Choroid plexus epithelial cell (primary cell): ENCODE results near the gene UBE2I.

Experiments
- DNase-seq: peaks from one replicate; pipeline ENCODE4 v3.0.0-alpha.2; 2010; ENCODE audit warnings: low read depth
- H3K4me3 ChIP-seq: 2 replicates; pipeline ENCODE4 v1.5.1; 2011; ENCODE audit warnings: low read depth, mild to moderate bottlenecking, control low read depth, low read length, moderate library complexity
- CTCF ChIP-seq: conservative IDR thresholded peaks from 2 replicates; pipeline ENCODE4 v1.5.1; 2011; ENCODE audit warnings: low read depth, mild to moderate bottlenecking, control low read depth, inconsistent platforms, low read length, moderate library complexity

The UBE2I gene

DNA sequence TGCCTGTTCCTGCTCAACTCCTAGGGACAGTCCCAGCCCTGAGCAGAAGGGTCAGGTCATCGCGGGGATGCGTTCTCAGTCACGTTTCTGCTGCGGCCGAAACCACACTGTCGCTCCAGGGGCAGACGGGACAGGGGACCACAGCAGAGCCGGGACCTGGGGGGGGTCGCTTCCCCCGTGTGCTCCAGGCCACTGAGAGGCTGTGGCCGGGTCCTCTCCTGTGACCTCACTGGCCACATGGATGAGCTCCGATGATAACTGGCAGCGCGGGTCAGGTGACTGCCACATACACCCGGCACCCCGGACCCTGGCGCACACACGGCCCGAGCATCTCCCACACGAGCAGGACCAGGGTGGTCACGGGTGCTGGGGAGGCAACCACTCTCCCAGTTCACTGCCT lies 55.1 kb downstream of the UBE2I start:
- no peak for TF ChIP-seq CTCF
- DNase-seq, result no peak
- no peak overlapping the region for H3K4me3 ChIP-seq

DNA sequence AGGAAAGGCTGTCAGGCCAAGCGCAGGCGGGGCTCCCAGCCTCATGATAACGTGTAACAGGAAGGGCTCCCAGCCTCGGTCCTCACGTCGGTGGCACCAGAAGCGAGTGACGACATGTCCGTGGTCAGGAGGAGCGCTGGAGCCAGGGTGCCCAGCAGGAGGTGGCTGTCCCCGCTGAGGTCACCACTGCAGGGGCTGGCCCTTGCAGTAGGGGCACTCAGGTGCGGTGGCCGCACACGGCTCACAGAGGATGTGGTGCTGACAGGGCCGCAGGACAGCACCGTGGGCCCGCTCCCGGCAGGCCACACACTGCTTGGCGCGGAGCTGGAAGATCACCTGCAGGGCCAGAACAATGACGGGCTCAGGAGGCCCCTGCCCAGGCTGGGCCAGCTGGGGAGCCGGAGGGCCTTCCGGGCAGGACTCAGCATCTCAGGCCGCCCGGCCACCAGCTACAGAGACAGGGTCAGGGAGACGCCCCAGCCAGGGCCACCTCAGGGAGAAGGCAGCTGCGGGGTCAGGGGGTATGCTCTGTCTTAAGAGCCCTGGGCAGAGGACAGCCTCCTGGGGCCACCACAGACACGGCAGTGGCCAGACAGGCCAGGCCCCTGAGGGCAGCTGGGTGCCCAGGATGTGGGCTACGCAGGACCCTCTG lies 56.8 kb downstream of the UBE2I start:
- DNase-seq, result no peak
- TF ChIP-seq CTCF, result no peak

DNA sequence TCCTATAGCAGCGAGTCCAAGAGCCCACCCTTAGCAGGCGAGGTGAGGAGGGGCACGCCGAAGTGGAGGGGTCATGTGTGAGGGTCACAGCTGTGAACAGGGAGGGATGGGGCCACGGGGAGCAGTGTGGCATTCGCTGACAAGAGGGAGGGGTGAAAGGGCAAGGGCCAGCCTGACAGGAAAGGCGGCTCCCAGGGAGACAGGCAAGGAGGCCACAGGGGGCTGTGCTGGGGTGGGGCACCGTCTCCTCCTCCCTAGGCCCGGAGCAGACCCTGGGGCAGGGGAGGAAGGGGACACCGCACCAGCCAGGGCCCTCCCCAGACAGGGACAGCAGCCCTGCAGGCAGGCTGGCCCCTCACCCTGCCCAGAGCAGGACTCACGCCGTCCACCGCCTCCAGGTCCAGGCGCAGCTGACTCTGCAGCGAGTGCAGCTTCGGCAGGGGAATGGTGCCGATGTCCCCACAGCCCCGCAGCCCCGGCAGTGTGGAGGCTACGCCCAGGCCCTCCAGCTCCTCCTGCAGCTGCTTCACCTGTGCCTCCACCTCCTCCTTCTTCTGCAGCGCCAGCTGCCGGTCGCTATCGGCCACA lies 57.4 kb downstream of the UBE2I start:
- TF ChIP-seq CTCF, result no peak
- no peak for DNase-seq
- H3K4me3 ChIP-seq, result no peak overlapping the region

More for the DNA sequence above, 56.8 kb downstream of the UBE2I start:
- H3K4me3 ChIP-seq, result no peak overlapping the region

DNA sequence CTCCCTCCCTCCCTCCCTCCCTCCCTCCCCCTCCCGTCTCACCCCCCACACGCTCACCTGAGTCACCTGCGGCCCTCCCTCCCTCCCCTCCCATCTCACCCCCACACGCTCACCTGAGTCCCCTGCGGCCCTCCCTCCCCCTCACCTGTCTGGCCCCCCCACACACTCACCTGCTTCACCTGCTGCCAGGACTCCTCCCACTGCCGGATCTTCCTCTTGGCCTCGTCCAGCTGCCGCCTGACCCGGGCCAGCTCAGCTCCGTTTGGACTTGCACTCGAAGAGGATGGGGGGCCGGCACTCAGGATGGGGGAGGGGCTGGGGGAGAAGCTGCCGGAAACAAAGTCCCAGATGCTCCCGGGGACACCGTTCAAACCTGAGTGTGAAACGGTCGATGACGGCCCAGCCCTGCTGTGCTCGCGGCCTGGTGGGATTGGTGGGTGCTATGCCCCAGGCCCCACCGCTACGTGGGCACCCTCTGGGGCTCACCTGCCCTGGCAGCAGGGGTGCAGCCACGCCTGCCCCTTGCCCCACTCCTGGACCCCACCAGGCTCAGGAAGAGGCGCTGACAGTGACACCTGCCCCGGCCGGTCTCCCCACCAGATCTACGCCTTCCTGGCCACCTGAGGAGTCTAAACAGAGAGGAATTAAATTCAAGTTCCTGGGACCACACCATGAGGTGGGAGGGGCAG lies 58.2 kb downstream of the UBE2I start:
- TF ChIP-seq CTCF, result no peak
- DNase-seq, result no peak
- no peak overlapping the region for H3K4me3 ChIP-seq

DNA sequence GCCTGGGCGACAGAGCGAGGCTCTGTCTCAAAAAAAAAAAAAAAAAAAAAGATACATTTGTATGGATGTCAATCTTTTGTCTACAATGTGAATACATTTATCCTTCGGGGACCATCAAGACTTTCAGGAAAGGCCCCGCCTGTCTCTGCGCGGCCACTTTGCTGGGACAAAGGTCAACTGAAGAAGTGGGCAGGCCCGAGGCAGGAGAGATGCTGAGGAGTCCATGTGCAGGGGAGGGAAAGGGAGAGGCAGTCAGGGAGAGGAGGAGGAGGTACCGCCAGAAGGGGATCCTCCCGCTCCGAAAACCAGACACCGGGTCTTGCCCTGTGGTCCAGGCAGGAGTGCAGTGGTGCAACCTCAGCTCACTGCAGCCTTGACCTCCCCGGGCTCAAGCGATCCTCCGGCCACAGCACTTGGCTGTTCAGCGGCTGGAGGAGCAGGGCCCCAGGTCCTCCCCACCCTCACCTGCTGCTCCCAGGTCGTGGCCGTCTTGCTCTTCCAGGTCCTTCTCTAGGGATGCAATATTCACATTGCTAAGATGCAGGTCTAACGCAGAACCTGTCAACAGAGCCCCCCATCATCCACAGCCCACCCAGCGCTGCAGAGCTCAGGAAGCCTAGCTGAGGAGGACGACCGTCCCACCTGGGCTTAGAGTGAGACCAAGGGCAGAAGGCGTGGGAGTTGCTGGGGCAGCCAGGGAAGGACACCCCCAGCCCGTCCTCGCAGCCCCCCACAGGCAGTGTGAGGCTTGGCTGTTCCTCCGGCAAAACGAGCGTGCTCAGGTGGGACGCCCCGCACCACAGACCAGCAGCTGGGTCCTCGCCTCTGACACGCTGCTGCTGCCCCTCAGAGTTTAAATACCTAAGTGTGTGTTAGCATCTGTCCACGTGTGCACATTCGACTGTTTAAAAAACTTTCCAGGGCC lies 61.9 kb downstream of the UBE2I start:
- no peak for TF ChIP-seq CTCF
- DNase-seq, result no peak
- H3K4me3 ChIP-seq, result no peak overlapping the region

GRCh38 chr16:1372292-1372950 lies 63.0 kb downstream of the UBE2I start:
- no peak for DNase-seq
- no peak overlapping the region for H3K4me3 ChIP-seq
- no peak for TF ChIP-seq CTCF
